ENCODE data around the gene FUBP1.
"Not testable (repeated sequence)": the region's sequence is repeated elsewhere in the genome, so short reads cannot be mapped to it uniquely, and the experiment has no call there.

The FUBP1 gene

GRCh38 chr1:77954521-77954920 lies 24.4 kb downstream of the FUBP1 start:
- DNase-seq (ENCODE audit: low read depth): no peak
- no peak overlapping the region for H3K4me3 ChIP-seq (ENCODE audit: low read depth, low read length)

- DNase-seq (ENCODE audit: low read depth): no peak
- no peak overlapping the region for H3K4me3 ChIP-seq (ENCODE audit: low read depth, low read length)
Measured at GRCh38 chr1:77953907-77954306, 25.0 kb downstream of the FUBP1 start.

GRCh38 chr1:77951328-77951727 lies 27.5 kb downstream of the FUBP1 start:
- DNase-seq (ENCODE audit: low read depth): no peak

GRCh38 chr1:77950873-77951272 lies 28.0 kb downstream of the FUBP1 start:
- no peak overlapping the region for H3K4me3 ChIP-seq (ENCODE audit: low read depth, low read length)
- no peak for DNase-seq (ENCODE audit: low read depth)

More at GRCh38 chr1:77951328-77951727, 27.5 kb downstream of the FUBP1 start:
- H3K4me3 ChIP-seq (ENCODE audit: low read depth, low read length): no peak overlapping the region

- H3K4me3 ChIP-seq (ENCODE audit: low read depth, low read length): no peak overlapping the region
- no peak for DNase-seq (ENCODE audit: low read depth)
Measured at GRCh38 chr1:77948841-77949424, 29.9 kb downstream of the FUBP1 start.

GRCh38 chr1:77945345-77945744 lies 33.5 kb downstream of the FUBP1 start:
- no peak for DNase-seq (ENCODE audit: low read depth)
- H3K4me3 ChIP-seq (ENCODE audit: low read depth, low read length): no peak overlapping the region

GRCh38 chr1:77942400-77943140 lies 36.3 kb downstream of the FUBP1 start:
- DNase-seq (ENCODE audit: low read depth): no peak
- H3K4me3 ChIP-seq (ENCODE audit: low read depth, low read length): no peak overlapping the region

GRCh38 chr1:77940921-77941570 lies 37.8 kb downstream of the FUBP1 start:
- DNase-seq (ENCODE audit: low read depth): no peak
- H3K4me3 ChIP-seq (ENCODE audit: low read depth, low read length): no peak overlapping the region

- no peak overlapping the region for H3K4me3 ChIP-seq (ENCODE audit: low read depth, low read length)
- no peak for DNase-seq (ENCODE audit: low read depth)
Measured at GRCh38 chr1:77938651-77939050, 40.2 kb downstream of the FUBP1 start.

- DNase-seq (ENCODE audit: low read depth): no peak
- no peak overlapping the region for H3K4me3 ChIP-seq (ENCODE audit: low read depth, low read length)
Measured at GRCh38 chr1:77929806-77930205, 49.1 kb downstream of the FUBP1 start.

- H3K4me3 ChIP-seq (ENCODE audit: low read depth, low read length): no peak overlapping the region
- no peak for DNase-seq (ENCODE audit: low read depth)
Measured at GRCh38 chr1:77927414-77927813, 51.5 kb downstream of the FUBP1 start.

- DNase-seq (ENCODE audit: low read depth): no peak
- no peak overlapping the region for H3K4me3 ChIP-seq (ENCODE audit: low read depth, low read length)
Measured at GRCh38 chr1:77926561-77927357, 52.1 kb downstream of the FUBP1 start.

- no peak for DNase-seq (ENCODE audit: low read depth)
- H3K4me3 ChIP-seq (ENCODE audit: low read depth, low read length): no peak overlapping the region
Measured at GRCh38 chr1:77925956-77926355, 52.9 kb downstream of the FUBP1 start.

GRCh38 chr1:77925518-77925917 lies 53.4 kb downstream of the FUBP1 start:
- no peak for DNase-seq (ENCODE audit: low read depth)
- no peak overlapping the region for H3K4me3 ChIP-seq (ENCODE audit: low read depth, low read length)

GRCh38 chr1:77918918-77919317 lies 60.0 kb downstream of the FUBP1 start:
- not testable (repeated sequence) for H3K4me3 ChIP-seq (ENCODE audit: low read depth, low read length); DNase-seq (ENCODE audit: low read depth)

- DNase-seq (ENCODE audit: low read depth): no peak
- H3K4me3 ChIP-seq (ENCODE audit: low read depth, low read length): no peak overlapping the region
Measured at GRCh38 chr1:77910116-77910515, 68.8 kb downstream of the FUBP1 start.

GRCh38 chr1:77906624-77907023 lies 72.2 kb downstream of the FUBP1 start:
- no peak for DNase-seq (ENCODE audit: low read depth)
- no peak overlapping the region for H3K4me3 ChIP-seq (ENCODE audit: low read depth, low read length)

- H3K4me3 ChIP-seq (ENCODE audit: low read depth, low read length): no peak overlapping the region
- no peak for DNase-seq (ENCODE audit: low read depth)
Measured at GRCh38 chr1:77906019-77906545, 72.8 kb downstream of the FUBP1 start.

GRCh38 chr1:77905603-77906002 lies 73.3 kb downstream of the FUBP1 start:
- no peak overlapping the region for H3K4me3 ChIP-seq (ENCODE audit: low read depth, low read length)
- DNase-seq (ENCODE audit: low read depth): no peak

Data from skeletal muscle cell (primary cell).